ENCODE measurements around the gene SPATA24. TPM values are rescaled to one million over a fixed set of nuclear protein-coding genes. Genes with fewer than 3 reads are reported as not detected.
A peak's percentile ranks its signal among the peaks of the same experiment; 100 is the strongest.

Gene SPATA24
- total and polyA plus RNA-seq, 2 experiments from 2014 or later: 16.0 to 20.6 TPM

DNA sequence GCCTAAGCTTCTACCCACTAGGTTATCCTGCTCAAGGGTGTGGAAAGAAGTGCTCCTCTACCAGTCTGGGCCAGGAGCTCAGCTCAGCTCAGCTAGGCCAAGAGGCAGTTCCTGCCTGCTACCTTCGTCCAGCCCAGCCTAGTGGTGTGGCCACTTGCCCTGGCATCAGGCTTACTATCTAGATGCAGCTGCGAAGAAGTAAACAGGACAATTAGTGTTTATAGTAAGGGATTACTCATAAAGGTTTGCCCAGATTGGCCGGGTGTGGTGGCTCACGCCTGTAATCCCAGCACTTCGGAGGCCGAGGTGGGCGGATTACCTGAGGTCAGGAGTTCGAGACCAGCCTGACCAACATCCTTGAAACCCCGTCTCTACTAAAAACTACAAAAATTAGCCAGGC, 12.8 kb upstream of the SPATA24 start:
- Histone ChIP-seq H3K27ac (ENCODE audit: low read depth) (no peak overlapping the region), H3K4me3 (no peak overlapping the region), H3K4me2 (no peak overlapping the region), H3K36me3 (ENCODE audit: insufficient read depth) (peaks cover 4% of the 10 kb centered on the region; the same call in 1 of the 2 replicates), H3K9me2 (ENCODE audit: insufficient read depth) (no peaks in the 10 kb centered on the region), H3K4me1 (ENCODE audit: insufficient read depth) (no peaks in the 10 kb centered on the region), H2AFZ (no peak overlapping the region), H3K79me2 (replicated peaks; ENCODE audit: insufficient read depth) (no peaks in the 10 kb centered on the region), H3F3A (replicated peaks; ENCODE audit: low read depth) (peaks cover 3% of the 10 kb centered on the region; the same call in 1 of the 2 replicates), H4K20me1 (replicated peaks; ENCODE audit: insufficient read depth) (no peaks in the 10 kb centered on the region), H3K27me3 (ENCODE audit: insufficient read depth) (no peaks in the 10 kb centered on the region)
- TF ChIP-seq, protein P1, sequence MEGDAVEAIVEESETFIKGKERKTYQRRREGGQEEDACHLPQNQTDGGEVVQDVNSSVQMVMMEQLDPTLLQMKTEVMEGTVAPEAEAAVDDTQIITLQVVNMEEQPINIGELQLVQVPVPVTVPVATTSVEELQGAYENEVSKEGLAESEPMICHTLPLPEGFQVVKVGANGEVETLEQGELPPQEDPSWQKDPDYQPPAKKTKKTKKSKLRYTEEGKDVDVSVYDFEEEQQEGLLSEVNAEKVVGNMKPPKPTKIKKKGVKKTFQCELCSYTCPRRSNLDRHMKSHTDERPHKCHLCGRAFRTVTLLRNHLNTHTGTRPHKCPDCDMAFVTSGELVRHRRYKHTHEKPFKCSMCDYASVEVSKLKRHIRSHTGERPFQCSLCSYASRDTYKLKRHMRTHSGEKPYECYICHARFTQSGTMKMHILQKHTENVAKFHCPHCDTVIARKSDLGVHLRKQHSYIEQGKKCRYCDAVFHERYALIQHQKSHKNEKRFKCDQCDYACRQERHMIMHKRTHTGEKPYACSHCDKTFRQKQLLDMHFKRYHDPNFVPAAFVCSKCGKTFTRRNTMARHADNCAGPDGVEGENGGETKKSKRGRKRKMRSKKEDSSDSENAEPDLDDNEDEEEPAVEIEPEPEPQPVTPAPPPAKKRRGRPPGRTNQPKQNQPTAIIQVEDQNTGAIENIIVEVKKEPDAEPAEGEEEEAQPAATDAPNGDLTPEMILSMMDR (conservative IDR thresholded peaks at IDR 0.05; ENCODE audit: low read depth in 2 of 2): no peak
- no peak for TF ChIP-seq EZH2phosphoT487 (IDR thresholded peaks at IDR 0.05; ENCODE audit: unreplicated experiment)
- TF ChIP-seq NANOG (IDR thresholded peaks at IDR 0.05; ENCODE audit: borderline replicate concordance): no peak
- TF ChIP-seq, protein P2, sequence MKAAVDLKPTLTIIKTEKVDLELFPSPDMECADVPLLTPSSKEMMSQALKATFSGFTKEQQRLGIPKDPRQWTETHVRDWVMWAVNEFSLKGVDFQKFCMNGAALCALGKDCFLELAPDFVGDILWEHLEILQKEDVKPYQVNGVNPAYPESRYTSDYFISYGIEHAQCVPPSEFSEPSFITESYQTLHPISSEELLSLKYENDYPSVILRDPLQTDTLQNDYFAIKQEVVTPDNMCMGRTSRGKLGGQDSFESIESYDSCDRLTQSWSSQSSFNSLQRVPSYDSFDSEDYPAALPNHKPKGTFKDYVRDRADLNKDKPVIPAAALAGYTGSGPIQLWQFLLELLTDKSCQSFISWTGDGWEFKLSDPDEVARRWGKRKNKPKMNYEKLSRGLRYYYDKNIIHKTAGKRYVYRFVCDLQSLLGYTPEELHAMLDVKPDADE (IDR thresholded peaks at IDR 0.05): no peak
- TF ChIP-seq CREB1 (CRISPR knock-in tag; IDR thresholded peaks at IDR 0.05; ENCODE audit: low read depth): no peak
- TF ChIP-seq ZNF114 (CRISPR knock-in tag; IDR thresholded peaks at IDR 0.05): no peak
- TF ChIP-seq ZNF331 (CRISPR knock-in tag; IDR thresholded peaks at IDR 0.05; ENCODE audit: low read depth): no peak
- TF ChIP-seq EZH2 (IDR thresholded peaks at IDR 0.05; ENCODE audit: low read depth, unreplicated experiment): no peak
- DNase-seq (ENCODE audit: low spot score) (no peak), ATAC-seq (no peak)
- Mint-ChIP-seq H3K27me3 (ENCODE audit: insufficient read depth, low read depth, poor library complexity) (no peaks in the 10 kb centered on the region), H3K4me1 (peaks cover 15% of the 10 kb centered on the region), H3K9me3 (no peaks in the 10 kb centered on the region), H3K27ac (no peak overlapping the region), H3K4me3 (no peak overlapping the region), H3K36me3 (ENCODE audit: low read depth) (peaks cover 15% of the 10 kb centered on the region)

DNA sequence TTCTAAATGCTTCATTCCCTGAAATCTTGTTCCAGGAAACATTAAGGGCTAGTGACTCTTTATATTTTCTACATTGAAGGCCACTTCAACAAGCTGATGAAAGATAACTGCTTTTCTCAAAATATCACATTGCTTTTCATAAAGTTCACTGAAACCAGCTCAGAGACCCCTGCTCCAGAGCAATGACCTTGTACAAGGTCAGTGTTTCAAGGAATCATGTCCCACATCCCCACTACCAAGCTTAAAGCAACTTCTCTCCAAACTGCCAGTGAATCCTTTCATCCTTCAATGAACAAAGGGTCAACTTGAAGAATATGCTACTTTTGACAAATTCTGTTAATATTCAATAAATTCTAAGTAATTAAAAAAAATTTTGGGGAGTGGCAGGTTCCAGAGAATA, 12.0 kb upstream of the SPATA24 start:
- Histone ChIP-seq H3K4me3 (no peak overlapping the region), H3F3A (replicated peaks; ENCODE audit: low read depth) (peaks cover 3% of the 10 kb centered on the region; the same call in 1 of the 2 replicates), H3K27me3 (ENCODE audit: insufficient read depth) (no peaks in the 10 kb centered on the region), H4K20me1 (replicated peaks; ENCODE audit: insufficient read depth) (no peaks in the 10 kb centered on the region), H3K4me2 (no peak overlapping the region), H2AFZ (no peak overlapping the region), H3K4me1 (ENCODE audit: insufficient read depth) (no peaks in the 10 kb centered on the region), H3K36me3 (ENCODE audit: insufficient read depth) (peaks cover 4% of the 10 kb centered on the region; the same call in 1 of the 2 replicates), H3K9me2 (ENCODE audit: insufficient read depth) (no peaks in the 10 kb centered on the region), H3K27ac (ENCODE audit: low read depth) (peak overlapping the region; percentile 45; the same call in 1 of the 2 replicates), H3K79me2 (replicated peaks; ENCODE audit: insufficient read depth) (no peaks in the 10 kb centered on the region)
- Mint-ChIP-seq H3K27ac (no peak overlapping the region), H3K4me3 (no peak overlapping the region), H3K36me3 (ENCODE audit: low read depth) (peaks cover 15% of the 10 kb centered on the region), H3K9me3 (no peaks in the 10 kb centered on the region), H3K4me1 (peaks cover 15% of the 10 kb centered on the region), H3K27me3 (ENCODE audit: insufficient read depth, low read depth, poor library complexity) (no peaks in the 10 kb centered on the region)
- ATAC-seq (no peak), DNase-seq (ENCODE audit: low spot score) (no peak)
- TF ChIP-seq, protein P3, sequence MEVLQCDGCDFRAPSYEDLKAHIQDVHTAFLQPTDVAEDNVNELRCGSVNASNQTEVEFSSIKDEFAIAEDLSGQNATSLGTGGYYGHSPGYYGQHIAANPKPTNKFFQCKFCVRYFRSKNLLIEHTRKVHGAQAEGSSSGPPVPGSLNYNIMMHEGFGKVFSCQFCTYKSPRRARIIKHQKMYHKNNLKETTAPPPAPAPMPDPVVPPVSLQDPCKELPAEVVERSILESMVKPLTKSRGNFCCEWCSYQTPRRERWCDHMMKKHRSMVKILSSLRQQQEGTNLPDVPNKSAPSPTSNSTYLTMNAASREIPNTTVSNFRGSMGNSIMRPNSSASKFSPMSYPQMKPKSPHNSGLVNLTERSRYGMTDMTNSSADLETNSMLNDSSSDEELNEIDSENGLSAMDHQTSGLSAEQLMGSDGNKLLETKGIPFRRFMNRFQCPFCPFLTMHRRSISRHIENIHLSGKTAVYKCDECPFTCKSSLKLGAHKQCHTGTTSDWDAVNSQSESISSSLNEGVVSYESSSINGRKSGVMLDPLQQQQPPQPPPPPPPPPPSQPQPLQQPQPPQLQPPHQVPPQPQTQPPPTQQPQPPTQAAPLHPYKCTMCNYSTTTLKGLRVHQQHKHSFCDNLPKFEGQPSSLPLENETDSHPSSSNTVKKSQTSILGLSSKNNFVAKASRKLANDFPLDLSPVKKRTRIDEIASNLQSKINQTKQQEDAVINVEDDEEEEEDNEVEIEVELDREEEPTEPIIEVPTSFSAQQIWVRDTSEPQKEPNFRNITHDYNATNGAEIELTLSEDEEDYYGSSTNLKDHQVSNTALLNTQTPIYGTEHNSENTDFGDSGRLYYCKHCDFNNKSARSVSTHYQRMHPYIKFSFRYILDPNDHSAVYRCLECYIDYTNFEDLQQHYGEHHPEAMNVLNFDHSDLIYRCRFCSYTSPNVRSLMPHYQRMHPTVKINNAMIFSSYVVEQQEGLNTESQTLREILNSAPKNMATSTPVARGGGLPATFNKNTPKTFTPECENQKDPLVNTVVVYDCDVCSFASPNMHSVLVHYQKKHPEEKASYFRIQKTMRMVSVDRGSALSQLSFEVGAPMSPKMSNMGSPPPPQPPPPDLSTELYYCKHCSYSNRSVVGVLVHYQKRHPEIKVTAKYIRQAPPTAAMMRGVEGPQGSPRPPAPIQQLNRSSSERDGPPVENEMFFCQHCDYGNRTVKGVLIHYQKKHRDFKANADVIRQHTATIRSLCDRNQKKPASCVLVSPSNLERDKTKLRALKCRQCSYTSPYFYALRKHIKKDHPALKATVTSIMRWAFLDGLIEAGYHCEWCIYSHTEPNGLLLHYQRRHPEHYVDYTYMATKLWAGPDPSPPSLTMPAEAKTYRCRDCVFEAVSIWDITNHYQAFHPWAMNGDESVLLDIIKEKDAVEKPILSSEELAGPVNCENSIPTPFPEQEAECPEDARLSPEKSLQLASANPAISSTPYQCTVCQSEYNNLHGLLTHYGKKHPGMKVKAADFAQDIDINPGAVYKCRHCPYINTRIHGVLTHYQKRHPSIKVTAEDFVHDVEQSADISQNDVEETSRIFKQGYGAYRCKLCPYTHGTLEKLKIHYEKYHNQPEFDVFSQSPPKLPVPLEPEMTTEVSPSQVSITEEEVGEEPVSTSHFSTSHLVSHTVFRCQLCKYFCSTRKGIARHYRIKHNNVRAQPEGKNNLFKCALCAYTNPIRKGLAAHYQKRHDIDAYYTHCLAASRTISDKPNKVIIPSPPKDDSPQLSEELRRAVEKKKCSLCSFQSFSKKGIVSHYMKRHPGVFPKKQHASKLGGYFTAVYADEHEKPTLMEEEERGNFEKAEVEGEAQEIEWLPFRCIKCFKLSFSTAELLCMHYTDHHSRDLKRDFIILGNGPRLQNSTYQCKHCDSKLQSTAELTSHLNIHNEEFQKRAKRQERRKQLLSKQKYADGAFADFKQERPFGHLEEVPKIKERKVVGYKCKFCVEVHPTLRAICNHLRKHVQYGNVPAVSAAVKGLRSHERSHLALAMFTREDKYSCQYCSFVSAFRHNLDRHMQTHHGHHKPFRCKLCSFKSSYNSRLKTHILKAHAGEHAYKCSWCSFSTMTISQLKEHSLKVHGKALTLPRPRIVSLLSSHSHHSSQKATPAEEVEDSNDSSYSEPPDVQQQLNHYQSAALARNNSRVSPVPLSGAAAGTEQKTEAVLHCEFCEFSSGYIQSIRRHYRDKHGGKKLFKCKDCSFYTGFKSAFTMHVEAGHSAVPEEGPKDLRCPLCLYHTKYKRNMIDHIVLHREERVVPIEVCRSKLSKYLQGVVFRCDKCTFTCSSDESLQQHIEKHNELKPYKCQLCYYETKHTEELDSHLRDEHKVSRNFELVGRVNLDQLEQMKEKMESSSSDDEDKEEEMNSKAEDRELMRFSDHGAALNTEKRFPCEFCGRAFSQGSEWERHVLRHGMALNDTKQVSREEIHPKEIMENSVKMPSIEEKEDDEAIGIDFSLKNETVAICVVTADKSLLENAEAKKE (CRISPR knock-in tag; IDR thresholded peaks at IDR 0.05): no peak
- TF ChIP-seq JUNB (IDR thresholded peaks at IDR 0.05; ENCODE audit: unreplicated experiment) (no peak), EZH2phosphoT487 (IDR thresholded peaks at IDR 0.05; ENCODE audit: unreplicated experiment) (no peak)

Data from GM23338 (cell line).